Neural progenitor cell (in vitro differentiated cells): ENCODE data around the gene POLE.

Source experiments
- EZH2 ChIP-seq: fragments of 200-600 bp; sonication (generic); IDR thresholded peaks from 2 replicates; pipeline ENCODE4 v1.6.1; 2017; ENCODE audit warnings: antibody characterized with exemption, mild to moderate bottlenecking, moderate library complexity
- TF ChIP-seq, protein P1 (sequence below): fragments of 200-600 bp; sonication (generic); IDR thresholded peaks from 2 replicates; pipeline ENCODE4 v1.5.1; 2017; ENCODE audit warnings: antibody characterized with exemption, mild to moderate bottlenecking

GRCh38 chr12:132719954-132720324, 32.8 kb upstream of the POLE start:
- TF ChIP-seq, protein P1, sequence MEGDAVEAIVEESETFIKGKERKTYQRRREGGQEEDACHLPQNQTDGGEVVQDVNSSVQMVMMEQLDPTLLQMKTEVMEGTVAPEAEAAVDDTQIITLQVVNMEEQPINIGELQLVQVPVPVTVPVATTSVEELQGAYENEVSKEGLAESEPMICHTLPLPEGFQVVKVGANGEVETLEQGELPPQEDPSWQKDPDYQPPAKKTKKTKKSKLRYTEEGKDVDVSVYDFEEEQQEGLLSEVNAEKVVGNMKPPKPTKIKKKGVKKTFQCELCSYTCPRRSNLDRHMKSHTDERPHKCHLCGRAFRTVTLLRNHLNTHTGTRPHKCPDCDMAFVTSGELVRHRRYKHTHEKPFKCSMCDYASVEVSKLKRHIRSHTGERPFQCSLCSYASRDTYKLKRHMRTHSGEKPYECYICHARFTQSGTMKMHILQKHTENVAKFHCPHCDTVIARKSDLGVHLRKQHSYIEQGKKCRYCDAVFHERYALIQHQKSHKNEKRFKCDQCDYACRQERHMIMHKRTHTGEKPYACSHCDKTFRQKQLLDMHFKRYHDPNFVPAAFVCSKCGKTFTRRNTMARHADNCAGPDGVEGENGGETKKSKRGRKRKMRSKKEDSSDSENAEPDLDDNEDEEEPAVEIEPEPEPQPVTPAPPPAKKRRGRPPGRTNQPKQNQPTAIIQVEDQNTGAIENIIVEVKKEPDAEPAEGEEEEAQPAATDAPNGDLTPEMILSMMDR, result no peak
- TF ChIP-seq EZH2, result no peak
